Right lobe of liver (tissue), 6 donors: ENCODE data around the gene NUDT12. TPM values are rescaled to one million over a fixed set of nuclear protein-coding genes. Genes with fewer than 3 reads are reported as not detected.

Experiments used
- ATAC-seq, 4 donors: fragments of 200-7000 bp; cut with Tn5 transposase; one replicate each; pipeline ENCODE4 v1.9.1; 2020; ENCODE audit warnings: mild to moderate bottlenecking in 4 of 4, moderate library complexity in 4 of 4
- DNase-seq, 3 donors: peaks; one replicate each; pipeline ENCODE4 v3.0.0-alpha.2; 2020
- H3K27ac ChIP-seq, 3 donors: fragments of 200-600 bp; one replicate each; pipeline ENCODE4 v1.8.0; 2022
- H3K27me3 ChIP-seq, 2 donors: fragments of 200-600 bp; one replicate each; pipeline ENCODE4 v1.8.0; 2022
- H3K36me3 ChIP-seq, 4 donors: fragments of 200-600 bp; sonication (generic) in 1 of 4; one replicate each; pipeline versions ENCODE4 v1.5.1 to v1.8.0; 2017 to 2022; ENCODE audit warnings: control low read depth in 1 of 4
- H3K4me1 ChIP-seq, 4 donors: fragments of 200-600 bp; sonication (generic) in 1 of 4; one replicate each; pipeline versions ENCODE4 v1.5.1 to v1.8.0; 2017 to 2022; ENCODE audit warnings: control low read depth in 1 of 4
- H3K4me3 ChIP-seq, 3 donors: fragments of 200-600 bp; one replicate each; pipeline ENCODE4 v1.8.0; 2022
- H3K9me3 ChIP-seq, 4 donors: fragments of 200-600 bp; sonication (generic) in 1 of 4; one replicate each; pipeline versions ENCODE4 v1.5.1 to v1.8.0; 2017 to 2022; ENCODE audit warnings: control low read depth in 1 of 4
- POLR2A ChIP-seq: fragments of 450-650 bp; IDR thresholded peaks from one replicate; pipeline ENCODE4 v1.6.1; 2017; ENCODE audit warnings: antibody characterized with exemption, mild to moderate bottlenecking
- WGBS: methylation state at CpG from one replicate; pipeline ENCODE4 v1.1.6; 2018; ENCODE audit warnings: low coverage, low lambda C conversion rate; ENCODE audit not compliant: insufficient coverage; ENCODE audit errors: missing lambda C conversion rate; 5-methylcytosine and 5-hydroxymethylcytosine counted together
- intact Hi-C, 2 donors: fragments of 100-400 bp; cut with DNase I; formaldehyde crosslinking; loops; one replicate each; pipeline versions ENCODE4 v1.11.2 to v1.14.1; 2022
- total RNA-seq, 6 experiments: library from RNA; depleted of rRNA in 2 of 6; stranded (reverse); fragments of >200 nt in 2 of 6; fragmentation: NEBNext Ultra II Directional in 3 of 6; extraction: Animal tissue kit (Norgen Biotek cat#: 25700) in 3 of 6; gene quantifications; one replicate each; pipeline versions ENCODE4 v1.1.0 to v1.2.4, GENCODE V29; 2016 to 2023
- TF ChIP-seq, protein P1 (sequence below), 4 donors: fragments of 200-600 bp in 3 of 4; fragments of 450-650 bp in 1 of 4; IDR thresholded peaks; one replicate each; pipeline versions ENCODE4 v1.5.1 to v1.8.0; 2016 to 2022; ENCODE audit warnings: antibody characterized with exemption in 4 of 4, mild to moderate bottlenecking in 2 of 4
- donor health status: DM: no; HTN: yes; CAD: no.
- donor health status: DM: no; HTN: no; CAD: no.
- donor health status: DM: no; HTN: no; CAD: no.
- donor health status: DM: no; HTN: yes; CAD: no.
- donor health status: DM: no; HTN: yes; CAD: no.

The NUDT12 gene
- total RNA-seq, 6 experiments from 2014 or later: 15.9 to 19.9 (median 18.4) TPM

- 36% methylated on average over 2 of the region's 2 CpGs for WGBS
- intact Hi-C loops: no loop called here
- ATAC-seq: peak in 1 of 4 donors; percentile 23
Measured at GRCh38 chr5:103511554-103511885, 51.1 kb downstream of the NUDT12 start.

DNA sequence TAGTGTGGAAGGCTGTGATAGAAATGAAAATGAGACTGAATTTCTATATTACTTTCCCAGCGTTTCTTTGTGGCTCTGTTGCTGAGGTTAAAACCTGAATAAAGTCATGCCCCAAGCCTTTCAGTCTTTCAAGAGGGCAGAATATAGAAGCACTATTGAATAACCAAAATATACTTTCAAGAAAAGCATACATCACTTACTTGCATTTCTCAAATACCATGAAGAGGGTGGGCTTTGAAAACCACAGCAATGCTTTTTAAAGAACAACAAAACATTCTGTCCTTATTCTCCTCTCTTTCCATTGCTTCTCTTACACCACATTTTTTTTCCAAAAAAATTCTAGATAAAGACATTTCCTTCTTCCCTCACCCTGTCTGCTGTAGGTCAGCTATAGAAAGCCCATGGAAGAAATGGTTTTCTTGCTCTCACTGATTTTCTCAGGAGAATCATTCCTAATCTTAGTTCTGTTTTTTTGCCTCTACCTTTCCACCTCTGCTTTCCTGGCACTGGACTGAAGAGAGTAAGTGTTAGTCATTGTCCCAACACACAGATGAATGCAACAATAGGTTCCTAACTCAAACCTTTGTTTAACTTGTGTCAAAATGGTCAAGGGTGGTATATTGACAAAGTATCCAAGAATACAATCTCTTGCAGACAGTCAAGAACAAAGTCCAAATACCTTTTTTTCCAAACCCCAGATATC lies 51.6 kb downstream of the NUDT12 start:
- intact Hi-C loops: no loop called here
- H3K27me3 ChIP-seq: no peaks in the 10 kb centered on the region
- no peaks in the 10 kb centered on the region for H3K9me3 ChIP-seq
- peak in 1 of 4 donors; percentile 54 for ATAC-seq
- no peak for TF ChIP-seq POLR2A
- TF ChIP-seq, protein P1, sequence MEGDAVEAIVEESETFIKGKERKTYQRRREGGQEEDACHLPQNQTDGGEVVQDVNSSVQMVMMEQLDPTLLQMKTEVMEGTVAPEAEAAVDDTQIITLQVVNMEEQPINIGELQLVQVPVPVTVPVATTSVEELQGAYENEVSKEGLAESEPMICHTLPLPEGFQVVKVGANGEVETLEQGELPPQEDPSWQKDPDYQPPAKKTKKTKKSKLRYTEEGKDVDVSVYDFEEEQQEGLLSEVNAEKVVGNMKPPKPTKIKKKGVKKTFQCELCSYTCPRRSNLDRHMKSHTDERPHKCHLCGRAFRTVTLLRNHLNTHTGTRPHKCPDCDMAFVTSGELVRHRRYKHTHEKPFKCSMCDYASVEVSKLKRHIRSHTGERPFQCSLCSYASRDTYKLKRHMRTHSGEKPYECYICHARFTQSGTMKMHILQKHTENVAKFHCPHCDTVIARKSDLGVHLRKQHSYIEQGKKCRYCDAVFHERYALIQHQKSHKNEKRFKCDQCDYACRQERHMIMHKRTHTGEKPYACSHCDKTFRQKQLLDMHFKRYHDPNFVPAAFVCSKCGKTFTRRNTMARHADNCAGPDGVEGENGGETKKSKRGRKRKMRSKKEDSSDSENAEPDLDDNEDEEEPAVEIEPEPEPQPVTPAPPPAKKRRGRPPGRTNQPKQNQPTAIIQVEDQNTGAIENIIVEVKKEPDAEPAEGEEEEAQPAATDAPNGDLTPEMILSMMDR (IDR thresholded peaks at IDR 0.05): no peak
- H3K4me3 ChIP-seq: no peak overlapping the region
- H3K36me3 ChIP-seq: no peaks in the 10 kb centered on the region
- 77% methylated on average over 1 of the region's 1 CpG for WGBS
- no peaks in the 10 kb centered on the region for H3K4me1 ChIP-seq
- no peak overlapping the region for H3K27ac ChIP-seq
- no peak for DNase-seq

More at GRCh38 chr5:103511554-103511885, 51.1 kb downstream of the NUDT12 start:
- Histone ChIP-seq H3K4me3 (no peak overlapping the region), H3K9me3 (no peaks in the 10 kb centered on the region), H3K36me3 (no peaks in the 10 kb centered on the region), H3K27ac (no peak overlapping the region), H3K4me1 (no peaks in the 10 kb centered on the region), H3K27me3 (no peaks in the 10 kb centered on the region)
- TF ChIP-seq POLR2A: no peak
- TF ChIP-seq, protein P1 (IDR thresholded peaks at IDR 0.05): no peak
- DNase-seq: no peak

GRCh38 chr5:103505581-103506305 lies 56.8 kb downstream of the NUDT12 start:
- H3K4me1 ChIP-seq: no peaks in the 10 kb centered on the region
- DNase-seq (no peak), ATAC-seq (no peak)
- H3K9me3 ChIP-seq: no peaks in the 10 kb centered on the region
- no peaks in the 10 kb centered on the region for H3K36me3 ChIP-seq
- intact Hi-C loops: no loop called here
- TF ChIP-seq, protein P1 (IDR thresholded peaks at IDR 0.05): no peak
- no peak for TF ChIP-seq POLR2A
- no peaks in the 10 kb centered on the region for H3K27me3 ChIP-seq
- WGBS: 40% methylated on average over 3 of the region's 3 CpGs
- no peak overlapping the region for H3K27ac ChIP-seq
- no peak overlapping the region for H3K4me3 ChIP-seq

GRCh38 chr5:103503066-103503465 lies 59.5 kb downstream of the NUDT12 start:
- no peaks in the 10 kb centered on the region for H3K4me1 ChIP-seq
- H3K4me3 ChIP-seq: no peak overlapping the region
- TF ChIP-seq, protein P1 (IDR thresholded peaks at IDR 0.05): no peak
- no peak for TF ChIP-seq POLR2A
- no peaks in the 10 kb centered on the region for H3K36me3 ChIP-seq
- ATAC-seq (no peak), DNase-seq (no peak)
- no peak overlapping the region for H3K27ac ChIP-seq
- H3K27me3 ChIP-seq: no peaks in the 10 kb centered on the region
- no peaks in the 10 kb centered on the region for H3K9me3 ChIP-seq
- intact Hi-C loops: no loop called here
